Brain microvascular endothelial cell (primary cell): ENCODE data around the gene PKIB.

Source experiments
- DNase-seq: peaks from one replicate; pipeline ENCODE4 v3.0.0-alpha.2; 2020
- H3K27ac ChIP-seq: fragments of 250-450 bp; sonication (Bioruptor Pico); 2 replicates; pipeline ENCODE4 v1.5.1; 2020; ENCODE audit warnings: mild to moderate bottlenecking, moderate library complexity
- H3K27me3 ChIP-seq: fragments of 250-450 bp; sonication (Bioruptor Pico); replicated peaks from 2 replicates; pipeline ENCODE4 v1.5.1; 2020; ENCODE audit warnings: mild to moderate bottlenecking
- H3K36me3 ChIP-seq: fragments of 250-450 bp; sonication (Bioruptor Pico); replicated peaks from 2 replicates; pipeline ENCODE4 v1.5.1; 2020; ENCODE audit warnings: mild to moderate bottlenecking
- H3K4me3 ChIP-seq: 2 replicates; pipeline ENCODE4 v1.5.1; 2011; ENCODE audit warnings: low read depth, mild to moderate bottlenecking, control low read depth, low read length, moderate library complexity
- CTCF ChIP-seq: IDR thresholded peaks from 2 replicates; pipeline ENCODE4 v1.5.1; 2011; ENCODE audit warnings: low read depth, mild to moderate bottlenecking, moderate library complexity, low read length, control low read depth, inconsistent platforms; ENCODE audit errors: missing control alignments
- in situ Hi-C: cut with HindIII; loops from 2 replicates; pipeline ENCODE4 v1.10.0; 2017; ENCODE audit warnings: low sequenced_read_pairs, low pct_ligation_motif_present

The PKIB gene

DNA sequence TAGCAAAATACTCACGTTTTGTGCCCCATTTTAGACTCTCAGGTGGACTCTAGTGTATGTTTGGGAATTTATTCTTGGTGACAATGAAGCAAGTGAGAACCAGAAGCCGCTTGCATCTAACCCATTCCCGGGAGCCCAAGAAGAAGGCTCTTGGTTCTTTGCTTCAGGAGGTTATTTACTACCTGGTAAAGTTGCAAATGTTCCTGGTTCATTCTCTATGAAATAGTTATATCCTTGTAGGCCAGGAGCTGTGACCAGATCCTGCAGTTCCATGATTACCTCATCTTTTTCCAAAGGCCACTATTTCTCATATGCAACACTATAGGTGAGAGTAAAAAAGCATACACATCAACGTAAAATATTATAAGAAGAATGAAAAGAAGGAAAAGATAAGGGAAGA is 108.4 kb downstream of the PKIB start:
- in situ Hi-C loops, result no loop called here
- Histone ChIP-seq H3K36me3 (no peaks in the 10 kb centered on the region), H3K27me3 (no peaks in the 10 kb centered on the region), H3K4me3 (no peak overlapping the region), H3K27ac (no peak overlapping the region)
- DNase-seq, result no peak
- no peak for TF ChIP-seq CTCF

- Histone ChIP-seq H3K27ac (no peak overlapping the region), H3K36me3 (no peaks in the 10 kb centered on the region), H3K27me3 (no peaks in the 10 kb centered on the region), H3K4me3 (no peak overlapping the region)
- in situ Hi-C loops, result no loop called here
- DNase-seq, result no peak
- TF ChIP-seq CTCF, result no peak
Observed at GRCh38 chr6:122719176-122719575, 109.0 kb downstream of the PKIB start.

- no peaks in the 10 kb centered on the region for H3K27me3 ChIP-seq
- no peak for TF ChIP-seq CTCF
- no peaks in the 10 kb centered on the region for H3K36me3 ChIP-seq
- DNase-seq, result peak; percentile 71
- no peak overlapping the region for H3K27ac ChIP-seq
- no peak overlapping the region for H3K4me3 ChIP-seq
- in situ Hi-C loops, result no loop called here
Observed at GRCh38 chr6:122722746-122723145, 112.5 kb downstream of the PKIB start.

DNA sequence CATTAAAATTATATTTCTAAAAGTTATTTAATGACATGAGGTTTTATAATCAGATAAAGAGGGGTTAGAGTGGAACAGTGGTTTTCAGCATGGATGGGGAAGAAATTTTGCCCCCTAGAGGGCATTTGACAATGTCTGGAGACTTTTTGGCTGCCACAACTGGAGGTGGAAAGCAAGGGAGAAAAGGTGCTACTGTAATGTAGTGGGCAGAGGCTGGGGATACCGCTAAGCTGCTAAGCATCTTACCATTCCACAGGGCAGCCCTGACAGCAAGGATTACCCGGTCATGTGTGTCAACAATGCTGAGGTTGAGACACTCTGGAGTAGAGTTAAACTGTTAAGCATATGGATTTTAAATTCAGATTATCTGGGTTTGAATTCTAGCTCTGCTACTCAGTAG is 116.4 kb downstream of the PKIB start:
- no peak overlapping the region for H3K4me3 ChIP-seq
- no peaks in the 10 kb centered on the region for H3K36me3 ChIP-seq
- H3K27me3 ChIP-seq, result no peaks in the 10 kb centered on the region
- in situ Hi-C loops, result loop anchor here (25.0 kb wide), 1 partner anchor 111 kb away; no protein-coding TSS in a partner anchor
- peak; percentile 18 for DNase-seq
- H3K27ac ChIP-seq, result no peak overlapping the region
- peak; percentile 79 for TF ChIP-seq CTCF

DNA sequence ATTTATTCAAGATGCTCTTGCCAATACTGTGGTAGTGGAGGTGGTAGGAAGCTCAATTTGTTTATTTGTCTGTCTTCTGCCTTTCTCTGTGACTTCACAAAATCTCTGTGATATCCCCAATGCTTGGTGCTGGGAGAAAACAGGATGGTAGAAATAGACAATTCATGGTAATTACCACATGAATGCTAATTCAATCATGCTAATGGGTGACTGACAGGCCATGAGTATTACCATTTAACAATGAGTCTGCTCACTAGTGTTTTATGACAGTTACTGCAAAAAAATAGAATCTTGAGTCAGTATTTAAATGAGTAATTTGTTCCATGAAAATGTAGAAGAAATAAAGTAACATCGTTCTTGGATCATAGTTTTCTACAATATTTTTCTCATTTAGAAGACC is 117.0 kb downstream of the PKIB start:
- Histone ChIP-seq H3K27me3 (no peaks in the 10 kb centered on the region), H3K36me3 (no peaks in the 10 kb centered on the region), H3K4me3 (no peak overlapping the region), H3K27ac (no peak overlapping the region)
- no peak for TF ChIP-seq CTCF
- no peak for DNase-seq
- in situ Hi-C loops, result loop anchor here (25.0 kb wide), 1 partner anchor 110 kb away; no protein-coding TSS in a partner anchor

DNA sequence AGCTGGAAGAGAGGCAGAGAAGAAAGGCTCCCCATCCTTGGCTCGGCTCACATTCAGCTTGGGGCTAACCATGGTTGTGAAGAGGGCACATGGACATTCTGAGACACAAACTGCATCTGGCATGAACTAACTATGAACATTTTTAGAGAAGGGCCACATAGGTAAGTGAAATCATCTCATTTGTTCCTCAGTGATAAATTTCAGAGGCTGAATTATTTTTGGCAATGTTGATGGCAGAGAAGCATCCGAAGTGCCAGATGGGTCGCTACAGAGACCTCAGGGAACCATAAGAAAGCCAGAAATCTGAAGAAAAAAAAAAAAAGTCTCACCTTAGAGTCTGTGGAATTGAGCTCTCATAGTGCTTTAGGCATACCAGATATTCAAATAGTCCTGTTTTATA is 120.1 kb downstream of the PKIB start:
- DNase-seq, result no peak
- no peak for TF ChIP-seq CTCF
- in situ Hi-C loops, result loop anchor here (25.0 kb wide), 1 partner anchor 107 kb away; no protein-coding TSS in a partner anchor
- Histone ChIP-seq H3K27me3 (no peaks in the 10 kb centered on the region), H3K27ac (no peak overlapping the region), H3K4me3 (no peak overlapping the region), H3K36me3 (no peaks in the 10 kb centered on the region)
